ENCODE results near the gene SMYD1.

Gene SMYD1

DNA sequence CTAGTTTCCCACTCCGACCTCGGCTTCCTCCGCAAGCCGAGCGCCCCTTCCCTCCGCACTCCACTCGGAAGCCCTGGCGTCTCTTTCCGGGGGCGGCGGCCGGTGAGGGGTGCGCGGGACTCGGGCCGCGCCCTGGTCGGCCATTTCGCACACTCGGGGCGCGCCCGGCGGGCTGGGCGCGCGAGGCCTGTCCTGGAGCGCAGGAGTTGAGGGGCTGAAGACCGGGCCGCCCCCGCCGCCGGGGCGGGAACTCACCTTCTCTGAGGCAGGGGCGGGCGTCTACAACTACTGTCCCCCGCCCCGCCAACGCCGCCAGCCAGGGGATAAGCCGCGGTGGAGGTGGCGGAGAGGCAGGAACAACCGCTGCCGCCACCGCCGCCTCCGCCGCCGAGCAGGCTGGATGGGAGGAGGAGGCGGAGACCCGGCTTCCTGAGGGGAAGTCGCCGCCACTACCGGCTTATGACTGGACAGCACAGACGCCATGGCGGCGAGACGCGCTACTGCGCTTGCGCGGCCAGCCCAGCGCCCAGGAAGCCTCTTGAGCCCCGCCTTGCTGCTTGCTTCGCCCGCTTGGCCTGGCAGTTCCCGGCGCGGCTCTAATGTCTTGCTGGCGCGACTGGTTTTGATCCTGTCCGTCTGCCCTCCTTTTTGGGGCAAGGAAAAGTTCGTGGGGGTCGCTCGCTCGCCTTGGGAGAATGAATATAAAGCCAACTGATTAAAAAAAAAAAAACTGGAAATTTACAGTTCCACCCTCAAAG, 12.1 kb upstream of the SMYD1 start, which contains the start of gene KRCC1:
Gene KRCC1 (minus strand): TSS at position 413 of the 758 bp plus-strand sequence. CDS start 27,220 bp downstream, outside the sequence.
- TF ChIP-seq, protein P1, sequence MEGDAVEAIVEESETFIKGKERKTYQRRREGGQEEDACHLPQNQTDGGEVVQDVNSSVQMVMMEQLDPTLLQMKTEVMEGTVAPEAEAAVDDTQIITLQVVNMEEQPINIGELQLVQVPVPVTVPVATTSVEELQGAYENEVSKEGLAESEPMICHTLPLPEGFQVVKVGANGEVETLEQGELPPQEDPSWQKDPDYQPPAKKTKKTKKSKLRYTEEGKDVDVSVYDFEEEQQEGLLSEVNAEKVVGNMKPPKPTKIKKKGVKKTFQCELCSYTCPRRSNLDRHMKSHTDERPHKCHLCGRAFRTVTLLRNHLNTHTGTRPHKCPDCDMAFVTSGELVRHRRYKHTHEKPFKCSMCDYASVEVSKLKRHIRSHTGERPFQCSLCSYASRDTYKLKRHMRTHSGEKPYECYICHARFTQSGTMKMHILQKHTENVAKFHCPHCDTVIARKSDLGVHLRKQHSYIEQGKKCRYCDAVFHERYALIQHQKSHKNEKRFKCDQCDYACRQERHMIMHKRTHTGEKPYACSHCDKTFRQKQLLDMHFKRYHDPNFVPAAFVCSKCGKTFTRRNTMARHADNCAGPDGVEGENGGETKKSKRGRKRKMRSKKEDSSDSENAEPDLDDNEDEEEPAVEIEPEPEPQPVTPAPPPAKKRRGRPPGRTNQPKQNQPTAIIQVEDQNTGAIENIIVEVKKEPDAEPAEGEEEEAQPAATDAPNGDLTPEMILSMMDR (IDR thresholded peaks at IDR 0.05; ENCODE audit: extremely low read depth, insufficient read depth, missing control alignments), result no peak
- in situ Hi-C loops (cut with MboI; ENCODE audit: low pct_unique_long_range_greater_than_20kb, low sequenced_read_pairs, unreplicated experiment), result no loop called here
- DNase-seq (ENCODE audit: low spot score), result peak; percentile 98

DNA sequence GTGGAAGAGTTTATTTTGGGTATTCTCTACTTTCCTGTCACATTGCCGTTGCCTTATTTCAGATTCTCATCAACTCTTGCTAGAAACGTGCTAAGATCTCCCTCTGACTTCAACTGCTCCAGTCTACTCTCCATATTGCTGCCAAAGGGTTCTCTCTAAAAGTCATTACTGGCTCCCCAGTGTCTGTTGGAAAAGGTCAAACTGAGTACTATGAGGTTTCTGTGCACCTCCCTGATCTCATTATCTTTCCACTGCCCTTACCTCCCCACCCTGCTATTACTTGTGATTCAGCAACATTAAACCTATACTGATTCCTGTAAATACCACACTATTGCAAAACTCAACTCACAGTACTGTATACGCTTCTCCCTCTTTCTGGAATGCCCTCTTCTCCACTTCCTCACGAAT, 10.2 kb upstream of the SMYD1 start:
- in situ Hi-C loops (cut with MboI; ENCODE audit: low pct_unique_long_range_greater_than_20kb, low sequenced_read_pairs, unreplicated experiment), result no loop called here
- DNase-seq (ENCODE audit: low spot score), result no peak
- TF ChIP-seq, protein P1 (IDR thresholded peaks at IDR 0.05; ENCODE audit: extremely low read depth, insufficient read depth, missing control alignments), result no peak

DNA sequence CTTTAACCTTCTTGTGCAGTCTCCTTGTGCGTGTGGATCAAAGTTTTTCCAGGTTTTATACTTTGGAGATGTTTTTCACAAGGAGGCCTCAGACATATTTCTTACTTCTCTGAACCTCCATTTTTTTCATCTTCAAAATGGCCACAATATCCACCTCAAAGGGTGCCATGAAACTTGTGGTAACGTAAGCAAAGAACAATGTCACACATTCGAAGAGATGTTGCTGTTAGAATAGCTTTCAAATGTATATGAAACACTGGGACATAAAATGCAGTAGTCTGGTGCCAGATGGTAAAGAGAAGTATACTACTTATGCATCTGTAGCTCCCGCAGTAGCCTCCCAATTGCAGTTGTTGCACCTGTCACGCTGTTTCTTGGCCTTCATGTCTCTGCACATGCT, 9.4 kb upstream of the SMYD1 start:
- TF ChIP-seq, protein P1 (IDR thresholded peaks at IDR 0.05; ENCODE audit: extremely low read depth, insufficient read depth, missing control alignments), result no peak
- in situ Hi-C loops (cut with MboI; ENCODE audit: low pct_unique_long_range_greater_than_20kb, low sequenced_read_pairs, unreplicated experiment), result no loop called here
- no peak for DNase-seq (ENCODE audit: low spot score)

DNA sequence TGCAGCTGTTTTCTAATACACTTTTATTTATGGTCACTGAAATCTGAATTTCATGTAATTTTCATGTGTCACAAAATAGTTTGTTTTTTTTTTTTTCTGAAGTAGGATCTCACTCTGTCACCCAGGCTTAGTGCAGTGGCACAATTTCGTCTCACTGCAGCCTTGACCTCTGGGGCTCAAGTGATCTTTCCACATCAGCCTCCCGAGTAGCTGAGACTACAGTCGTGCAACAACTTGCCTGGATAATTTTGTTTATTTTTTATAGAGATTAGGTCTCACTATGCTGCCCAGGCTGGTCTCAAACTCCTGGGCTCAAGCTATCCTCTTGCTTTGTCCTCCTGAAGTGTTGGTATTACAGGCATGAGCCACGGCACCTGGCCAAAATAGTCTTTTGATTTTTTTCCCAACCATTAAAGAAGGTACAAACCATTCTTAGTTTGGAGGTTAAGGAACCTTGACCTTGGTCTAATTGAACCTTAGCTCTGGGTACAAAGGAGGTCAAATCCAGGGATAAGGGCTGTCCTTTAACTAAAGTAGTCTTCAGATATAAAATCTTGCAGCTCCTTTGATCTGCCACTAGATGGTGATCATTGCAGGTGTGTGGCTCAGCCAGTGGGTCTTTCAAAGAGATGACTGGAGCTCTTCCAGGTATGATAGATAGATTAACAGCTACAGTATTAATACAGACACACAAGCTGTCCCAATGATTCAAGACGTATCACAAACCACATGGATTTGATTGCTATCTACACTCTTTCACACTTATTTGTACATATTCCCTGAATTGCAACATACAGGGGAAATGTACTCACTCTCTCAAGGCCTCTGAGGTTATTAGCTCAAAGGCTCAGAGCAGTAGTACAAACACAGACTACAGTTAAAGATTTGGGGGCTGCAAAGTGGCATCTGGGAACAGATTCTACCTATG, 7.4 kb upstream of the SMYD1 start:
- TF ChIP-seq, protein P1 (IDR thresholded peaks at IDR 0.05; ENCODE audit: extremely low read depth, insufficient read depth, missing control alignments), result peak; percentile 79
- in situ Hi-C loops (cut with MboI; ENCODE audit: low pct_unique_long_range_greater_than_20kb, low sequenced_read_pairs, unreplicated experiment), result loop anchor here (10.0 kb wide), 1 partner anchor 105 kb away; no protein-coding TSS in a partner anchor
- DNase-seq (ENCODE audit: low spot score), result peak; percentile 76

DNA sequence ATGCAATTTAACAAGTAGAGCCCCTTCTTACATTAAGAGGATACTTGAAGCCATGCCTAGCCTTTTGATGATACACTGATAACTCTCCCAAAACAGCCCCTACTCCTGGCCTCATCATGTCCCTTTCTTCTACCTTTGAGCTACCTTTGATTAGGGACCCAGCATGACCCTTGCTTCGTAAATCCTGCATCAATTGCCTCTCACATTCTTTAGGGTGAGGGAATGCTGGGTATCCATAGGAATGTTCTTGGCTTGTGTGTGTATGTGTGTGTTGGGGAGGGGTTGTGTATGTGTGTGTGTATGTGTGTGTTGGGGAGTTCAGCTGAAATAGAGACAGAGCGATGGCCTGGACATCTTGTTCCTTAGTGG, 6.7 kb upstream of the SMYD1 start:
- TF ChIP-seq, protein P1 (IDR thresholded peaks at IDR 0.05; ENCODE audit: extremely low read depth, insufficient read depth, missing control alignments), result no peak
- DNase-seq (ENCODE audit: low spot score), result no peak
- in situ Hi-C loops (cut with MboI; ENCODE audit: low pct_unique_long_range_greater_than_20kb, low sequenced_read_pairs, unreplicated experiment), result loop anchor here (10.0 kb wide), 1 partner anchor 104 kb away; no protein-coding TSS in a partner anchor

DNA sequence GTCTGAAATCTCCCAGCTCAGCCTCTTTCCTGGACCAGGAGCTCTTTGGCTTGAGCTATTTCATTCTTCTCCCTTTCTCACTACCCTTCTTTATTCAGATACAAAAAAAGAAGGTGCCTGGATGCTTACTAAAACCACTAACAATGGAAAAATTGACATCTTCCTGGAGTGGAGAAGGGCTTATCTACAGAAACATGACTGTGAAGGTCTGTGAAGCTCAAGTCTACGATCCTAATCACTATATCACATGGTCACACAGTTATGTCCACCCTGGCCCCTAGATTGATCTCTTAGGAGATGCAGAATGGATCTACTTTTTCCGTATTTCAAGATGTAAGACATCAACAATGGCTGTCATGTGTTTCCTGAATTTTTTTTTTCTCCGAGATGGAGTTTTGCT, 6.3 kb upstream of the SMYD1 start:
- in situ Hi-C loops (cut with MboI; ENCODE audit: low pct_unique_long_range_greater_than_20kb, low sequenced_read_pairs, unreplicated experiment), result loop anchor here (10.0 kb wide), 1 partner anchor 104 kb away; no protein-coding TSS in a partner anchor
- DNase-seq (ENCODE audit: low spot score), result no peak
- TF ChIP-seq, protein P1 (IDR thresholded peaks at IDR 0.05; ENCODE audit: extremely low read depth, insufficient read depth, missing control alignments), result no peak
